PC-3 (cell line): ENCODE data around the gene TSEN15. TPM values are rescaled to one million over a fixed set of nuclear protein-coding genes. Genes with fewer than 3 reads are reported as not detected.

Source experiments
- ATAC-seq: fragments of 200-7000 bp; cut with Tn5 transposase; 2 replicates; pipeline ENCODE4 v1.9.1; 2020; ENCODE audit warnings: mild to moderate bottlenecking, moderate library complexity
- BruUV-seq: library from RNA; stranded (reverse); fragments of 400-500 nt; replicated peaks from 2 replicates; lab custom pipeline; 2021; lab: Mats Ljungman, UMichigan
- CTCF ChIA-PET: fragments of 300-600 bp; sonication (Branson Sonifier 250); formaldehyde crosslinking; loops from one replicate; lab custom pipeline; 2022; ENCODE audit warnings: antibody characterized with exemption; lab: Charles Lee
- POLR2A ChIA-PET: fragments of 300-600 bp; sonication (Branson Sonifier 250); formaldehyde crosslinking; loops from one replicate; lab custom pipeline; 2022; ENCODE audit warnings: antibody characterized with exemption; ENCODE audit not compliant: unreplicated experiment; lab: Charles Lee
- DNase-seq: peaks from one replicate; pipeline ENCODE4 v3.0.0-alpha.2; 2015
- H2AFZ ChIP-seq: fragments of 300-600 bp; sonication (generic); 2 replicates; pipeline ENCODE4 v1.6.0; 2016; ENCODE audit warnings: antibody characterized with exemption, low read length
- H3F3A ChIP-seq: fragments of 300-600 bp; sonication (generic); one replicate; pipeline ENCODE4 v1.6.0; 2017; ENCODE audit warnings: antibody characterized with exemption, low read length, control low read depth, mild to moderate bottlenecking; ENCODE audit not compliant: unreplicated experiment
- H3K27ac ChIP-seq: fragments of 300-600 bp; sonication (generic); 2 replicates; pipeline ENCODE4 v1.5.1; 2016; ENCODE audit warnings: mild to moderate bottlenecking, low read length
- H3K27me3 ChIP-seq: fragments of 300-600 bp; sonication (generic); 2 replicates; pipeline ENCODE4 v1.6.1; 2016; ENCODE audit warnings: low read length, mixed read lengths
- H3K36me3 ChIP-seq: fragments of 300-600 bp; sonication (generic); 2 replicates; pipeline ENCODE4 v1.6.1; 2016; ENCODE audit warnings: low read depth, mixed run types, low read length, mixed read lengths
- H3K4me1 ChIP-seq: fragments of 300-600 bp; sonication (generic); 2 replicates; pipeline ENCODE4 v1.5.1; 2016; ENCODE audit warnings: low read length; ENCODE audit not compliant: insufficient read depth
- H3K4me2 ChIP-seq: fragments of 300-600 bp; sonication (generic); 2 replicates; pipeline ENCODE4 v1.6.0; 2016; ENCODE audit warnings: low read length
- H3K4me3 ChIP-seq: fragments of 300-600 bp; sonication (generic); 2 replicates; pipeline ENCODE4 v1.5.1; 2016; ENCODE audit warnings: mild to moderate bottlenecking, low read length, mixed read lengths
- H3K79me2 ChIP-seq: fragments of 300-600 bp; sonication (generic); 2 replicates; pipeline ENCODE4 v1.6.1; 2017; ENCODE audit warnings: low read length, mixed read lengths
- H3K9ac ChIP-seq: fragments of 300-600 bp; sonication (generic); 2 replicates; pipeline ENCODE4 v1.6.0; 2016; ENCODE audit warnings: mild to moderate bottlenecking, low read length
- H3K9me2 ChIP-seq: fragments of 300-600 bp; sonication (generic); replicated peaks from 2 replicates; pipeline ENCODE4 v1.6.1; 2016; ENCODE audit warnings: mixed run types, low read length, mixed read lengths
- H3K9me3 ChIP-seq: fragments of 300-600 bp; sonication (generic); 2 replicates; pipeline ENCODE4 v1.6.1; 2016; ENCODE audit warnings: low read length, mixed read lengths
- H4K20me1 ChIP-seq: fragments of 300-600 bp; sonication (generic); 2 replicates; pipeline ENCODE4 v1.6.1; 2016; ENCODE audit warnings: low read length, mixed read lengths
- EZH2 ChIP-seq: fragments of 300-600 bp; sonication (generic); IDR thresholded peaks from one replicate; pipeline ENCODE4 v1.6.1; 2017; ENCODE audit warnings: antibody characterized with exemption, mild to moderate bottlenecking, low read length; ENCODE audit not compliant: unreplicated experiment
- EZH2phosphoT487 ChIP-seq: fragments of 300-600 bp; sonication (generic); IDR thresholded peaks from 2 replicates; pipeline ENCODE4 v1.6.1; 2018; ENCODE audit warnings: mild to moderate bottlenecking, antibody characterized with exemption, low read length, borderline replicate concordance
- intact Hi-C: fragments of 100-400 bp; cut with micrococcal nuclease; formaldehyde crosslinking; loops from 2 replicates; pipeline ENCODE4 v1.9.0; 2023
- total RNA-seq: library from RNA; depleted of rRNA; stranded (reverse); fragments of >200 nt; gene quantifications from 2 replicates; pipeline ENCODE4 v1.2.3, GENCODE V29; 2014
- TF ChIP-seq, protein P1 (sequence below): fragments of 300-600 bp; sonication (generic); conservative IDR thresholded peaks from 2 replicates; pipeline ENCODE4 v1.5.1; 2017; ENCODE audit warnings: antibody characterized with exemption, low read depth, mild to moderate bottlenecking, low read length

TSEN15 gene
- total RNA-seq, 1 experiment from 2014 or later = 29.7 TPM

DNA sequence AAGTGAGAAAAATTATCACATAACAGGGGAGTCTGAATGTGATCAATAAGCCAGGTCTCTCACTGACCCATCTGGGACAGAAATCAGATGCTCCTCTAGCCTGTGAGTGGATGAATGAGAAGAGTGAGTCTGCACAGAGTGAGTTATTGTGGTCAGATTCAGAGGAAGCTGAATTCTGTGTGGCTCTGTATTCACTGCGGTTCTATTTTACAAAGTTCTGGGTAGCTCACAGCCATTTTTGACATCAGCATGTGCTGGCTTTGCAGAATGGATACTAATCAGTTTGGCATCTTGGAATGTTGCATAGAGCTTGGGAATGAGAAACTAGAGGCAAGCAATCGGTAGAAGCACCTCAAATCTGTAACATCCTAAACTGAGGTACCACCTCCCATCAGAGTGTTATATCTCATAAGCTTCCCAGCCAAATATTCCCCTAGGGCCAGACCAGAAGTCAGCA lies 17.8 kb upstream of the TSEN15 start:
- DNase-seq = no peak
- peaks cover 6% of the 10 kb centered on the region; the same call in 1 of the 2 replicates for H3K4me1 ChIP-seq
- no peak overlapping the region for H3K4me2 ChIP-seq
- no peaks in the 10 kb centered on the region for H3K9me2 ChIP-seq
- no peak overlapping the region for H3K27ac ChIP-seq
- no TSS peak for BruUV-seq
- no peak for ATAC-seq
- no peak overlapping the region for H2AFZ ChIP-seq
- no peaks in the 10 kb centered on the region for H4K20me1 ChIP-seq
- no peaks in the 10 kb centered on the region for H3F3A ChIP-seq
- ChIA-PET POLR2A (no interaction called here), CTCF (no interaction called here)
- no peaks in the 10 kb centered on the region for H3K36me3 ChIP-seq
- TF ChIP-seq, protein P1, sequence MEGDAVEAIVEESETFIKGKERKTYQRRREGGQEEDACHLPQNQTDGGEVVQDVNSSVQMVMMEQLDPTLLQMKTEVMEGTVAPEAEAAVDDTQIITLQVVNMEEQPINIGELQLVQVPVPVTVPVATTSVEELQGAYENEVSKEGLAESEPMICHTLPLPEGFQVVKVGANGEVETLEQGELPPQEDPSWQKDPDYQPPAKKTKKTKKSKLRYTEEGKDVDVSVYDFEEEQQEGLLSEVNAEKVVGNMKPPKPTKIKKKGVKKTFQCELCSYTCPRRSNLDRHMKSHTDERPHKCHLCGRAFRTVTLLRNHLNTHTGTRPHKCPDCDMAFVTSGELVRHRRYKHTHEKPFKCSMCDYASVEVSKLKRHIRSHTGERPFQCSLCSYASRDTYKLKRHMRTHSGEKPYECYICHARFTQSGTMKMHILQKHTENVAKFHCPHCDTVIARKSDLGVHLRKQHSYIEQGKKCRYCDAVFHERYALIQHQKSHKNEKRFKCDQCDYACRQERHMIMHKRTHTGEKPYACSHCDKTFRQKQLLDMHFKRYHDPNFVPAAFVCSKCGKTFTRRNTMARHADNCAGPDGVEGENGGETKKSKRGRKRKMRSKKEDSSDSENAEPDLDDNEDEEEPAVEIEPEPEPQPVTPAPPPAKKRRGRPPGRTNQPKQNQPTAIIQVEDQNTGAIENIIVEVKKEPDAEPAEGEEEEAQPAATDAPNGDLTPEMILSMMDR = no peak
- TF ChIP-seq EZH2 = no peak
- no peak for TF ChIP-seq EZH2phosphoT487
- no peaks in the 10 kb centered on the region for H3K79me2 ChIP-seq
- H3K9ac ChIP-seq = no peak overlapping the region
- H3K4me3 ChIP-seq = no peak overlapping the region
- intact Hi-C loops = no loop called here
- no peaks in the 10 kb centered on the region for H3K9me3 ChIP-seq
- no peaks in the 10 kb centered on the region for H3K27me3 ChIP-seq

DNA sequence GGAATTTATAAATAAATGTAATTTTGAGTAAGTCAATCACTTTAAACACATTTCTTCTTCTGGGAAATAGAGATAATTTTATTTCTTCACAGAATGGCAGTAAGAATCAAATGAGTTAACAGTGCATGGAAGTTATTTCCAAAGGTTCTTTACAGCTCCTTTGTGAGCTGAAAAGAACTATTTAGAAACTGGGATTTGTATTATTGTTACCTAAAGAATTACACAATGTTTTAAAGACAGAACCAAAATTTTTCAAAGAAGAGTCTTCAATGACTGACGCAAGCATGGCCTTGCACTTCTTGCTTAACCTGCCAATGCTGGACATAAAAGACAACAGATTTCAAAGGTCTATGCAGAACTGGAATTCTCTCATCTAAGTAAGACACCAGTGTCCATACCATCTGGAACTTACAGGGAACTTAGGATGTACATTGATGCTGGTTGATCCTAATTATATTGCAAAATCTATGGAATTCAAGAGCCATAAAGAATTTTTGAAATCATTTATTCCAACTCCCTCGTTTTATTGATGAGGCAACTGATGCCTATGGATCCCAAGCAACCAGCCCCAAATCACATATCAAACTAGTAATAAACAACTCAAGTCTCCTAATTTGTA lies 16.7 kb upstream of the TSEN15 start:
- Histone ChIP-seq H2AFZ (no peak overlapping the region), H3K4me3 (no peak overlapping the region), H3K9me2 (no peaks in the 10 kb centered on the region), H3K9ac (no peak overlapping the region), H4K20me1 (no peaks in the 10 kb centered on the region), H3K79me2 (no peaks in the 10 kb centered on the region), H3F3A (no peaks in the 10 kb centered on the region), H3K9me3 (no peaks in the 10 kb centered on the region), H3K4me2 (no peak overlapping the region), H3K27me3 (no peaks in the 10 kb centered on the region), H3K36me3 (no peaks in the 10 kb centered on the region), H3K4me1 (peaks cover 6% of the 10 kb centered on the region; the same call in 1 of the 2 replicates), H3K27ac (no peak overlapping the region)
- ATAC-seq (no peak), DNase-seq (no peak)
- TF ChIP-seq EZH2 (no peak), EZH2phosphoT487 (no peak)
- TF ChIP-seq, protein P1 = no peak
- CTCF ChIA-PET = no interaction called here
- intact Hi-C loops = no loop called here
- POLR2A ChIA-PET = no interaction called here
- no TSS peak for BruUV-seq
